GM19463 (cell line): Measurements from ENCODE around the gene TRAF6.
"Not testable (repeated sequence)": the region's sequence is repeated elsewhere in the genome, so short reads cannot be mapped to it uniquely, and the experiment has no call there.

Experiments used
- ATAC-seq: cut with Tn5 transposase; IDR thresholded peaks from one replicate; pipeline ENCODE4 v1.9.1; 2021; ENCODE audit warnings: mild to moderate bottlenecking, moderate library complexity; ENCODE audit not compliant: unreplicated experiment

Gene TRAF6

DNA sequence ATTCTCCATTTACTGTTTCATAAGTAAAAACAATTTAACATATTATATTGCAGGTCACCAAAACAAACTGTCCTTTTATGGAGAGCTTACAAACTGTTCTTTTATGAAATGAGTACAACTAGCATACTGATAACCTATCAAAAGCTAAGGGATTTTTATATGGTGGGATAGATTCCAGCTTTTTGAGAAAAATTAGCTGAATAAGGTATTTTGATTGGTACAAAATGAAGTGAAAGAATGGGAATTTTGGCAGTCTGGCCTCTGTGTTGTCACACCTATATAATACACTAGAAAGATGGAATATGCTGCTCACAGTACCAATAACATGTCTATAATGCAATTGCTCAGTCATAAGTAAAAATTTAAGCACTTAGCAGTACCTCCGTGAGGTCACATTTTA is 11.4 kb downstream of the TRAF6 start:
- no peak for ATAC-seq

DNA sequence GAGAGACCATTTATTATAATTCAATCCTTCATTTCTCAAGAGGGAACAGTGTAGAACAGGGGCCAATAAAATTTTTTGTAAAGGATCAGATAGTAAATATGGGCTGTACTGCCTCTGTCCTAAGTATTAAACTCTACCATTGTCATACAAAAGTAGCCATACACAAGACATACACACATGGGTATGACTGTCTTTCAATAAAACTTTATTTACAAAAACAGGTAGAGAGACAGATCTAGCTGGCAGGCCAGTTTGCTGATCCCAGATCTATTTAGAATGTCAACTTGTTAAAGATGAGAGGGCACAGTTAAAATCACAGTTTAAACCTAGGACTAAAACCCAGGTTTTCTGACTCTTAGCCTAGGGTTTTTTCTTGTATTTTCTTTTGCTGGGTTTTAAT is 16.7 kb downstream of the TRAF6 start:
- no peak for ATAC-seq

DNA sequence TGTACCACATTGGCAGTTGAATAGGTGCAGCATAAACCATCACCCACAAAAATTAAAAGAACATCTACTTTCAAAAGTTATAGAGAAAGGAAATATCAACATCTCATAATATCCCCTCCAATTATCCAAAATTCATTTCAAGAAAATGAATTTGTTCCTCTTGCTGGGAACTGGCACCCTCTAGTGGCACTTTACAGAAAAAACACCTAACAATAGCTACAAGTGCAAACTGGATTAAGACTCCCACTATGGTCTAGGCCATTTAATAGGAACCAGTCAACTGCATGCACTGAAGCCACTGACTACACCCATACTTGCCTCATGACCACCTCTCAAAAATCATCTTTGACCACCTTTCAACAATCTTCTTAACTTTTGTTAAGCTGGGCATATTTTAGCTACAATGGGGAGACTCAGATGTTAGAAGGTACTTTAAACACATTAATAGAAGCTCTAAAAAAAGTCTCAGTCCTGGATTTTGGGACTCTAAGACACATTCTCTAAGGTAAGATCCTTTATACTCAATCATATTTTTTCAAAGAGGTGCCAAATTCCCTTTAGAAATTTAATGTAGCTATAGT is 17.3 kb downstream of the TRAF6 start:
- ATAC-seq, result no peak

DNA sequence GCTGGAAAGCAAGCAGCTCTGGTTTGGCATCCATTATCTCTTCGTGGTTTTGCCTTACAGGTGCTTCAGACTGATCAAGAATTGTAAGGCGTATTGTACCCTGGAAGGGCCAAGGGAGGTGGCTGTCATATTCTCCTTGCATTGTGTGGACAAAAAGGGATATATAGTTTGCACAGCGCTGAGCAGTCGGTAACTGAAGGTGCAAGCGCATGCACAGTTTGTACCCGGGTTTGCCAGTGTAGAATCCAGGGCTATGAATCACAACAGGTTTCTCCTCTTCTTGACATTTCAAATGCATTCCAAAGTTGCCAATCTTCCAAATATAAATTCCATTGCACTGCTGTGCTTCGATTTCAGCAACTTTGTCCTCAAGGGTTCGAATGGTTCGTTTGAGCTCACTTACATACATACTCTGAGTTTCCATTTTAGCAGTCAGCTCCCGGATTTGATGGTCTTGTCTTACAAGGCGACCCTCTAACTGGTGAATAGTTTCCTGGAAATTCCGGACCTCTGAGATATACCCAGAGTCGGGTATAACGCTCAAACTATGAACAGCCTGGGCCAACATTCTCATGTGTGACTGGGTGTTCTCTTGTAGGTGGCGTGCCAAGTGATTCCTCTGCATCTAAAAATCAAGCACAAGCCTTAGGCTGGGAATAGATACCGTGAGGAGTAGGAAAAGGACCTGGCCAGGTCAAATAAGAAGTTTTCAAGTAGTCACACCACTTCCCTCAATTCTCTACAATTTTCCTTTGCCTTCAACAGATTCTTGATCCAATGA is 19.9 kb downstream of the TRAF6 start:
- ATAC-seq, result no peak

DNA sequence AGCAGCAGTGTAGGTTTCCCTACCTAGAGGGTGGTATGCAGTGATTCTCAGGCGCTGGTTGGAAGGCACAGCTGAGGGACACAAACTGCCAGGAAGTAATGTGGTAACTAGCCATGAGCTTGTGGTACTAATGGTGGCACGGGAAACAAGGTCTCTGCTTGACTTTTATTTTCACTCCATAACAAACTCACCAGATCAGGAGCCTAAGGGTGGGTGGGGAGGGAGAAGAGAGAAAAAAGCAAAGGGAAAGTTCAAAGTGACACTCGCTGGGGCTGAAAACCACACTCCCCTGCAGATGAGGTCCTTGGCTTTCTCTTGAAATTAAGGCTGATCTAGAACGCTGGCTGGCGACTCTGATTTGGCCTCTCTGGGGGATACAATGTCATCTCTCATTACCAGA is 22.0 kb downstream of the TRAF6 start:
- peak; percentile 53 for ATAC-seq

DNA sequence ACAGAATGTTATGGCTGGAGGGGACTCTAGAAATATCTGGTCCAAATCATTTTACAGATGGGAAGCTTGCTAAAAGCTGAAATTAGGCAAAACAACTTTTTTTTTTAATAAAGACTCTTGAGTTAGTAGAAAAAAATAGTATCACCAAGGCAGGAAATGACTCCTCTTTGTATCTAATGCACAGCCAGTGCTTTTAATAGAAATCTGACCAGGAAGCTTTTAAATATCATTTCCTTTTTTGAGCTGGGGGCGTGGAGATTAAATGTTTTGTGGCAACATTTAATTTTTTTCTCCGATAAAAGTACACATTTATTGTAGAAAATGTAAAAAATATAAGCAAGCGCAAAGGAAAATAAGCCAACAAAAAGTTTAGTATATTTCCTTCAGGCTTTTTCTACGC is 22.5 kb downstream of the TRAF6 start:
- no peak for ATAC-seq

DNA sequence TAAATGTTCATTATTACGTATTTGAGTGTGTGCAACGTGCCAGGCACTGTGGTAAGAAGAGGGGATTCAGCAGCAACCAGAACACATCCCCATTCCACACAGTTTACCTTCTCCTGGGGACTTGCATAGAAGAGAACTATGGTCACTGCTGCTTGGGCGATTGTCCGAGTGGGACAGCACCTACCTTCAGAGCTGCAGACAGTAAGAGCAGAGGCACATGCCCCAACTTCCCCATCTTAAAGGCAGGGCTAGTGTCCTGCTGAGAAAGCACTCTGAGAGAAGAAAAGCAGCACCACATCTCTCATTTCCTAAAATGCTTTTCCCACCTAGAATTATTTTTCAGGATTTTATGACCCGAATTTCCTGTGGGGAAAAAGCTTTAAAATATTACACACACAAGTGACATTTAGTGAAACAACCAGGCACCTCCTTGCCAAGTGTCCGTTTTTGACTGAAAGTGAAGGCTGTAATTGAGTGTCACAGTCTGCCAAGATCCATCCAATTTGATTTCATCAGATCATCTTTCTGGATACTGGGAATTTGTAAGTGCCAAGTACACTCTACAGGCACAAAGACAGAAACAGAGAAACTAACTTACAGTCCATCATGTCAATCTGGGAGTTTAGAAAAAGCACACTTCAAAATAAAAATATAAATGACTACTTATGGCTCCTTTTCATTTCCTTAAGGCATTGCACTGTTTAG is 24.6 kb downstream of the TRAF6 start:
- no peak for ATAC-seq

DNA sequence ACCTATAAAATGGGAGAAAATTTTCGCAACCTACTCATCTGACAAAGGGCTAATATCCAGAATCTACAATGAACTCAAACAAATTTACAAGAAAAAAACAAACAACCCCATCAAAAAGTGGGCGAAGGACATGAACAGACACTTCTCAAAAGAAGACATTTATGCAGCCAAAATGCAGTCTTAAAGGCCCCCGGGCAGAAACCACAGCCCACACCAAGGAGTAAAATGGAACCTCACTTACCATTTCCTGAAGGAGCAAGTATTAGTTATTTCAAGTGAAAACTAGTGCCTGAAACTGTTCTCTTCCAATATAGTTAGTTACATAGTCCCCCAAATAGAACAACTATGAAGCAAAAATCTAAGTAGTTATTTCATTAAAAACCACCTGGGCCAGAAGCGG is 27.0 kb downstream of the TRAF6 start:
- ATAC-seq, result not testable (repeated sequence)

DNA sequence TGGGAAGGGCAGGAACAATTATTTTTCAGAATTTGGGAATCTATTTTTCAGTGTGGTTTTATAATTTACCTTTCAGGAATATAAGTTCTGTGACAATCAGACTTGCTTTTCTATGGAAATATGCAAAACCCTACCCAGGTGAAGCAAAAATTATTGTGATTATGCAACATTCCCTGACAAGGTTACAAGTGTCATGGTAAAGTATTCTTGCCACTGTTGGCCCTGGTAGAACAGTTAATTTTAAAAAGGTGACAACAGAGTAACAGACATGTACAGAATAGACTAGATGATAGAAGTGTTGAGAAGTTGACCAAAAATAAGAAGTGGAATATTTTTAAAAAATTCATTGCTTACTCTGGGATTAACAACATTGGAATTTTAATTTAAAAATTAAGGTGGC is 29.2 kb downstream of the TRAF6 start:
- ATAC-seq, result no peak

DNA sequence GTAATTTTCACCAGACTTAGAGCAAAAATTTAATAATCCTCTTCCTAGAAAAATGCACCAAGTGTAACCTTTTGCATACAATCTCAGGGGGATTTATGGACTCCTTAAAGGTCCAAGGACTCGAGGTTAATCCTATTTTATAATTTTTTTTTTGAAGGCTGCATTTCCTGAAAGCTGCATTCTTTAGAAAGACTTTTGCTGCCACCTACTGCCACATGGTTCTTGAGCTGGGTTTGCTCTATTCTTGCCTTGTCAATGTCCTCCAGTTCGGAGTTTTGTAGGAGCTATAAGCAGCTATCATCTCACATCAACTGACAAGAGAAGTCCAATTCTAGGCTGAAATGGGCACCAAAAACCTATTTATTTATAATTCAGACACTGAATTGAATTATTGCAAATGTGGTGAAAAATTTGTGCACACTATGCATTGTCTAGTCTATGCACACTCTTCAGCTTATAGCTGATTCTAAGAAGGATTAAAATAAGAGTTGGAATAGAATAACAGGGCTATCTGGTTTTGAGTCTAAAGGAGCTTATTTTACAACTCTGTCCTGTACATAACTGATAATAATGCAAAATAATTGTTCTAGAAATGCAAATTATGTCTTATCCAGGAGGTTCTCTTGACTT is 31.3 kb downstream of the TRAF6 start:
- no peak for ATAC-seq

DNA sequence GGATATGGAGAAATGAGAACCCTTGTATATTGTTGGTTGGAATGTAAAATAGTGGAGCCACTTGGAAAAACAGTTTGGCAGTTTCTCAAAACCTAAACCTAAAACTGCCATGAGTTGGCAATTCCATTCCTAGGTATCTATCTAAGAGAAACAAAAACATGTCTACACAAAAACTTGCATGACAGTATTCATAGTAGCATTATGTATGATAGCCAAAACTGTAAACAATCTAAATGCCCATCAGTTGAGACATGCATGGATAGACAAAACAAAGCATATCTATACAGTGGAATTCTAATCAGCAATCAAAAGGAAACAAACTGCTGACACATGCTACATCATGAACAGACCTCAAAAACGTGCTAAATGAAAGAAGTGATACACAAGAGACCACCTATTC is 34.9 kb downstream of the TRAF6 start:
- no peak for ATAC-seq

DNA sequence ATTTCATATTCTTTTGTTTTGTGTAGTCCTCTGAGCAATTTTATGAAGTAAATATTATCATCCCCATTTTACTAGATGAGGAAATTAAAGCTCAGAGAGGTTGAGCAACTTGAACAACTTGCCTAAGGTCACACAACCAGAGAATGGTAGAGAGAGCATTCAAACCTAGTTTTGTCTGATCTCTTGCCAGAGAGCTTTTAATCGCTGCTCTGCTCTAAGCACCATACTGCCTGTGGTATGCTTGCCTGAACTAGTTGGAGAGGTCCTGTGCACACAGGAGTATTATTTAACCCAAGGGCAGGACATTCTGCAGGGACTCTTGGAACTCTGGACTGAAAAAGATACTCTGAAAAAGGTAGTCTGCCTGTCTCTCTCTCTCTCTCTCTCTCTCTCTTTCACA is 38.5 kb downstream of the TRAF6 start:
- no peak for ATAC-seq

DNA sequence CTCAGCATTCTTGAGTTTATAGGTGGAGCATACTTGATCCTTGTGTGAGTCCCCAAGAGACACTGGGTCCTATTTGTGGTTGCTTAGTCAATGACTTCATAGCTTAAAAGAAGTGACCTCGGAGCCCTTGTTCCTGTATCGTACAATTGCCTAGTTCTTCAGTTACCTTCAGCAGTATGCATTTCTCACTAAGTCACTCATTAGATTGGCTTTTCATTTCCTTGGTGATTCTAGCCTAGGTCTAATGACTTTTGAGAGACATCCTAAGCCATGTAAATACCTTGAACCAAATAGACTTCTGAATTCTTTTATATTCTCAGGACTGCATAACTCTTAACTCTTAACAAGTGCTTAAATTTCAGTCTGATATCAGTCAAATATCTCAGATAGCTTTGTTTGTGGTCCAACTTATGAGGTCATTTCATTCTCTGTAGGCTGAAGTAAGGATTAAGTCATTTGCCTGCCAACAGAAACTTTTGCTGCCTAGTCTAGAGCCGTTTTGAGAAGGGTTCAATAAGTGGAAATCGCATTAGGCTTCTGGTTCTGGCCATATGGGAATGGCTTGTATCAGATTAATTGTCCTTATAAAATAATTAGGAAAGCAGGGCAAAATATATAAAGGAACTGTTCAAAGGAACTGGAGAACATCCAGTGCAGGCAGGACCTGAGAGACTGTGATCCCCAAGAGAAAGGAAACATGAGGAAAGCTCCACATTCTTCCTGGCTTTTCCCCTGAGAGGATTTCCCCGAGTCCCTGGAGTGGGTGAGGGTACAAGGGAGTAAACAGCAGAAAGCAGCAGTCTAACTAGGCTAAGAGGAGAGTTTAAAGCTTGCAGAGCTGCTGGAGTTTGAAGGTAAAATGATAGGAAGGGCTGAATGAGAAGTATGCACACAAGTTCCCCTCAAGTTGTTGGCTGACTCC is 39.9 kb downstream of the TRAF6 start:
- ATAC-seq, result no peak

DNA sequence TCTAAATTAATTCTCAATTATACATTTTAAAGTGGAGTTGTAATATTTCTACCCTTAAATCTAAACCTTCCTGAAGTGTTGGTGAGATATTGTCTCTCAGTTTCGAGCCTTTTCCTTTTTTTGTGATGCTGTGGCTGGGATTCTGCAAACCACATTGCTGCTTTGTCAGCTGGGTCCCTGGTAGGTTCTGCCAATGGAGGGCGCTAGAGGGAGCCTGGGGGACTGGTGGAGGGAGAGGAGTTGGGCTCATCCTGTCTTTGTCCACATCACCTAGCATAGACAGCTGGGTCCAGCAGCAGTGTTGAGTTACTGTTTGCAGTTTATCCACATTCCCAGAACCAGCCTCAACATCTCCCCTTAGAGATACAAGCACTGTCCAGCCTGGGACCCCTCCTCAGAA is 41.0 kb downstream of the TRAF6 start:
- ATAC-seq, result no peak

DNA sequence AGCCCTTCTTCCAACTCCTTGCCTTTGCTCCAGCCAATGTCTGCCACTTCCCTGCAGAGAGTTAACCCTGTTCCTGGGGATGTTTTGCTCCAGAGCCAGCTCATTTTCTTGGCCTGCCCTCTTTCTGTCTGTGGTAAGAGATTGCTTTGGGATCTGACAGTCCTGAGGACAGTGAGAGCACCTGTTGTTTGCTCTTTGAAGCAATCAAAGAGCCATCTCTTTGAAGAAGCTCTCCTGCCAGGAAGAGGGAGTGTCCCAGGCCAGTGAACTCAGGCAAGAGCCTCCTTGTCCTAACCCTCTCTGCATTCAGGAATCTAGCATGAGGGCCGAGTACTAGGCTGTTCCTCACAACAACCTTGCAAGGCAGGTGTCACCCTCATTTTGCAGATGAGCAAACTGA is 42.2 kb downstream of the TRAF6 start:
- no peak for ATAC-seq

DNA sequence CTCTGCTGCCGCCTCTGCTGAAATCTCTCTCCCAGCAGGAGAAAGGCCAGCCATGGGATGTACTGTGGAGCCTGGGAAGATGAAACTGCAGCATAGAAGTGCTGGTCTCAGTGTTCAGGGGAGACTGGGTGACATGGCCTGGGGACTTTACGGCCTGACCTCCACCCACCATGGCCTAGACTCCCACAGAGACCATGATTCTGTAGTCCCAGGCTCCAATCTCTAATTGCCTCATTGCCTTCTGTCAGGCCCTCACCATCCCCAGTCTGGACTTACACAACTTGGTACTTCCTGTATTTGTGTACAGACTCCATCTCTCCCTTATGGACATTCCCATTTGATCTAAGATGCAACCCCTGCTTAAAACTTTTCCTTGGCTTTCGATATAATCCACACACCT is 43.1 kb downstream of the TRAF6 start:
- no peak for ATAC-seq

DNA sequence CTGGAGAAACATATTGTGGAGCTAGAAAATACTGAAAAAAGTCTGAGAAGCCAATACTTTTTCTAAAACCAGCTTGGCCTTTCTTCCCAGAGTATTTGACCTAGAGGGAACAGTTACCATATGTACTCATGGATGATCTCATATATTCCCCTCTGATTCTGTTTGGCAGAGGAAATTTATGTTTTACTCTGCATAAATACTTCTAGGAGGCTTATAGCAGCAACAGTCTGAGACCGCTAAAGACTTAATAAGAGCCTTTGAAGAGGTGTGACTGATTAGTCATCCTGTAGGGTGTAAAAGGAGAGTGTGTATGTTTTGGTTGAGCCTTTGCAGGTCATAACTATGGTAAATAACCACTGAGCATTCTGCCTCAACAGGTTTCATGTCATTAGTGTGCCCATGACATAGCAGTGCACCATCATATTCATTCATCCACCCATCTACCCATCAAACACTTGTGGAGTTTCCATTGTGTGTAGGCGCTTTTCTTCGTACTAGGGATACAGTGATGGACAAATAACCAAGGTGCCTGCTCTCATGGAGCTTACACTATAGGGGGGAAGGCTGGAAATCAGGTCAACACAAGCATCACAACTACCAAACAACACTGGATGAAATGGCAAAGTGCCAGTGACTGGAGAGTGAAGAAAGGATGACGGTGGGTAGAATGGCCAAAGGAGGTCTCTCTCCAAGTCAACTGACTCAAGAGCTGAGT is 44.5 kb downstream of the TRAF6 start:
- no peak for ATAC-seq

DNA sequence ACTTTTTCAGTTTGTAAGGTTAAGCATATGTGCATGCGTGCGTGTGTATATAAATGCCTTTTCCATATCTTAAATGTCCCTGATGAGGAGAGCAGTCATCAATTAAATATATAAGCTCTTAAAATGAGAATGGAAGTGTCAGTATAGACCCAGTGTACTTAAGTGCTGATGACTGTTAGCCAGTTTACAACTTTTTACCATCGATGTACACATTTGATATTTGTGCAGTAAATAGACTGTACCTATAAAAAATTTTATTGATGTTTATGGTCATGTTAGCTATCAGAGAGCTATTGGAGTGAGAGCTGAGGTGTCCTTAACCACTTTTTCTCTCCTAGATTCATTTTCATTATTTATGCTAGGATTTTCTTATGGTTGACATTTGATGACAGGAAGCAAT is 45.4 kb downstream of the TRAF6 start:
- no peak for ATAC-seq

DNA sequence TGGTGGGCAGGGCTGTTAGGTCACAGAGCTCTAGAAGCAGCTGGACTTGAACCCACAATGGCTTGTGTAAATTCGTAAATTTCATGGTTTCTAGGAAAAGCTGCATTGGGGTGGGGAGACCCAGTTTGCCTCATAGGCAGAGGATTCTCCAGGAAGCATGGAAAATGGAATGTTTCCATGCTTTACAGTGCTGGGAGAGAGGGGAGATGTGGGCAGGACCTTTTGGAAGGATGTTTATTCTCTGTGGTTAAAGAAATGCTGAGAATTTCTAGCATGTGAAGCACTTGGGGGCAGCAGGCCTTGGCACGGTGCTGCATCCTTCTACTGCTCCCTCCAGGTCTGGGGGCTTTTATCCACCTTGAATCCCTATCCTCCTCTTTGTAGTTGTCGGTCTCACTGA is 46.3 kb downstream of the TRAF6 start:
- no peak for ATAC-seq

DNA sequence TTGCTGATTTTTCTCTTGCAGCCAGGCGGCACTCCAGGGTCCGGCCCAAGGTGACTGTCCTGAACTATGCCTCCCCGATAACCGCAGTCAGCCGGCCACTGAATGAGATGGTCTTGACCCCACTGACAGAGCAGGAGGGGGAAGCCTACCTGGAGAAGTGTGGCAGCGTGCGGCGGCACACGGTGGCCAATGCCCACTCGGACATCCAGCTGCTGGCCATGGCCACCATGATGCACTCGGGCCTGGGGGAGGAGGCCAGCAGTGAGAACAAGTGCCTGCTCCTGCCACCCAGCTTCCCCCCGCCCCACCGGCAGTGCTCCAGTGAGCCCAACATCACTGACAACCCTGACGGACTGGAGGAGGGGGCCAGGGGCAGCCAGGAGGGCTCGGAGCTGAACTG is 47.8 kb downstream of the TRAF6 start:
- no peak for ATAC-seq
